Glutamatergic neuron (in vitro differentiated cells): Measurements from ENCODE around the gene LSG1. TPM values are rescaled to one million over a fixed set of nuclear protein-coding genes. Genes with fewer than 3 reads are reported as not detected.
"Not testable (repeated sequence)": the region's sequence is repeated elsewhere in the genome, so short reads cannot be mapped to it uniquely, and the experiment has no call there.

Source experiments
- DNase-seq: peaks from one replicate; pipeline ENCODE4 v3.0.0; 2022
- H3K27ac Mint-ChIP-seq: one replicate; pipeline ENCODE4 v1.8.0; 2020; ENCODE audit warnings: mild to moderate bottlenecking, mixed read lengths, inconsistent platforms; ENCODE audit not compliant: unreplicated experiment
- H3K27me3 Mint-ChIP-seq: one replicate; pipeline ENCODE4 v1.8.0; 2020; ENCODE audit warnings: mild to moderate bottlenecking, moderate library complexity, mixed read lengths, inconsistent platforms; ENCODE audit not compliant: unreplicated experiment
- H3K36me3 Mint-ChIP-seq: one replicate; pipeline ENCODE4 v1.8.0; 2020; ENCODE audit warnings: mild to moderate bottlenecking, mixed read lengths, inconsistent platforms; ENCODE audit not compliant: unreplicated experiment
- H3K4me1 Mint-ChIP-seq: one replicate; pipeline ENCODE4 v1.8.0; 2020; ENCODE audit warnings: mild to moderate bottlenecking, low read depth, mixed read lengths, inconsistent platforms; ENCODE audit not compliant: unreplicated experiment
- H3K4me3 Mint-ChIP-seq: one replicate; pipeline ENCODE4 v1.8.0; 2020; ENCODE audit warnings: mild to moderate bottlenecking, mixed read lengths, inconsistent platforms; ENCODE audit not compliant: unreplicated experiment
- H3K9me3 Mint-ChIP-seq: one replicate; pipeline ENCODE4 v1.8.0; 2020; ENCODE audit warnings: mild to moderate bottlenecking, moderate library complexity, mixed read lengths, inconsistent platforms; ENCODE audit not compliant: unreplicated experiment
- total RNA-seq: library from RNA; stranded (reverse); fragmentation: NEBNext Ultra II Directional; extraction: Animal tissue kit (Norgen Biotek cat#: 25700); gene quantifications from one replicate; pipeline ENCODE4 v1.2.1, GENCODE V29; 2021; ENCODE audit not compliant: unreplicated experiment
- TF ChIP-seq, protein P1 (sequence below): fragments of 200-600 bp; sonication (generic); IDR thresholded peaks from one replicate; pipeline ENCODE4 v1.5.0; 2021; ENCODE audit not compliant: partially characterized antibody, unreplicated experiment

The LSG1 gene
- total RNA-seq, 1 donor from 2014 or later = 26.5 TPM

DNA sequence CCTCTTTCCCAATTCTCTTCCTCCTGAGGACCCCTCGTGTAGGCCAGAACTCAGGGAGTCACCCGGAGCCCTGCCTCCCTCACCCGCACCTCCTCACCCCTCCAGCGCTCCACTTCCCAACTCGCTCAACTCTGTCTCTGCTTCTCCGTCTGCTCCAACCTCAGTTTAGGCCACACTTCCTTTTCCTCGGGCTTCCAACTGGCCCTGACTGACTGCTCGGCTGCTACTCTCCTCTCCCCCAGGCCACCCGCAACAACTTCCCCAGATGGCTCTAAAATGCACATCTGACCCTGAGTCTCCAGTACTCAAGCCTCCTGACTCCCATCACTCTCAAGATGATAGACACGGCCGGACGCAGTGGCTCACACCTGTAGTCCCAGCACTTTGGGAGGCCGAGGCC lies 62.4 kb downstream of the LSG1 start:
- Mint-ChIP-seq H3K4me3 (peak overlapping the region; percentile 75), H3K36me3 (peaks cover 9% of the 10 kb centered on the region), H3K27me3 (peaks cover under 1% of the 10 kb centered on the region), H3K9me3 (peaks cover 12% of the 10 kb centered on the region), H3K4me1 (peaks cover 18% of the 10 kb centered on the region), H3K27ac (peak overlapping the region; percentile 88)
- DNase-seq = no peak
- TF ChIP-seq, protein P1, sequence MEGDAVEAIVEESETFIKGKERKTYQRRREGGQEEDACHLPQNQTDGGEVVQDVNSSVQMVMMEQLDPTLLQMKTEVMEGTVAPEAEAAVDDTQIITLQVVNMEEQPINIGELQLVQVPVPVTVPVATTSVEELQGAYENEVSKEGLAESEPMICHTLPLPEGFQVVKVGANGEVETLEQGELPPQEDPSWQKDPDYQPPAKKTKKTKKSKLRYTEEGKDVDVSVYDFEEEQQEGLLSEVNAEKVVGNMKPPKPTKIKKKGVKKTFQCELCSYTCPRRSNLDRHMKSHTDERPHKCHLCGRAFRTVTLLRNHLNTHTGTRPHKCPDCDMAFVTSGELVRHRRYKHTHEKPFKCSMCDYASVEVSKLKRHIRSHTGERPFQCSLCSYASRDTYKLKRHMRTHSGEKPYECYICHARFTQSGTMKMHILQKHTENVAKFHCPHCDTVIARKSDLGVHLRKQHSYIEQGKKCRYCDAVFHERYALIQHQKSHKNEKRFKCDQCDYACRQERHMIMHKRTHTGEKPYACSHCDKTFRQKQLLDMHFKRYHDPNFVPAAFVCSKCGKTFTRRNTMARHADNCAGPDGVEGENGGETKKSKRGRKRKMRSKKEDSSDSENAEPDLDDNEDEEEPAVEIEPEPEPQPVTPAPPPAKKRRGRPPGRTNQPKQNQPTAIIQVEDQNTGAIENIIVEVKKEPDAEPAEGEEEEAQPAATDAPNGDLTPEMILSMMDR = no peak

DNA sequence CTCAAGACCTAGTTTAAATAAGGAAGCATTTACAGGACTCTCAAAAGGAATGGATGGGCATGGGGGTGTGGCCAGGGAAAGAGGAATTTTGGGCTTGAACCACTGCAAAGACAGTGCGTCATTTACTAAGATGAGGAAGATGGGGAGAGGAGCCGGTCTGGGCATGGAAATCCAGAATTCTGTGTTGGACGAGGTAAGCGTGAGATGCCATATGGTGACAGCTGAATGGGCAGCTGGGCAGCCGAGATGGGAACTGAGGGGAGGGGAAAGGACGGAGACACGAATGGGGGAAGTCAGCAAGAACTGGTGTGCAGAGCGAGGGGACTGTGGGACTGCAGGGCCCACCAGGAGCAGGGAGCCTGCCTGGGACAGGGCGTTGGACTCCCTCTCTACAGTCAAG lies 63.0 kb downstream of the LSG1 start:
- Mint-ChIP-seq H3K27ac (peak overlapping the region; percentile 59), H3K4me3 (peak overlapping the region; percentile 67), H3K36me3 (peaks cover 12% of the 10 kb centered on the region), H3K9me3 (peaks cover 12% of the 10 kb centered on the region), H3K4me1 (peaks cover 18% of the 10 kb centered on the region), H3K27me3 (peaks cover 2% of the 10 kb centered on the region)
- DNase-seq = no peak
- TF ChIP-seq, protein P1 = no peak

DNA sequence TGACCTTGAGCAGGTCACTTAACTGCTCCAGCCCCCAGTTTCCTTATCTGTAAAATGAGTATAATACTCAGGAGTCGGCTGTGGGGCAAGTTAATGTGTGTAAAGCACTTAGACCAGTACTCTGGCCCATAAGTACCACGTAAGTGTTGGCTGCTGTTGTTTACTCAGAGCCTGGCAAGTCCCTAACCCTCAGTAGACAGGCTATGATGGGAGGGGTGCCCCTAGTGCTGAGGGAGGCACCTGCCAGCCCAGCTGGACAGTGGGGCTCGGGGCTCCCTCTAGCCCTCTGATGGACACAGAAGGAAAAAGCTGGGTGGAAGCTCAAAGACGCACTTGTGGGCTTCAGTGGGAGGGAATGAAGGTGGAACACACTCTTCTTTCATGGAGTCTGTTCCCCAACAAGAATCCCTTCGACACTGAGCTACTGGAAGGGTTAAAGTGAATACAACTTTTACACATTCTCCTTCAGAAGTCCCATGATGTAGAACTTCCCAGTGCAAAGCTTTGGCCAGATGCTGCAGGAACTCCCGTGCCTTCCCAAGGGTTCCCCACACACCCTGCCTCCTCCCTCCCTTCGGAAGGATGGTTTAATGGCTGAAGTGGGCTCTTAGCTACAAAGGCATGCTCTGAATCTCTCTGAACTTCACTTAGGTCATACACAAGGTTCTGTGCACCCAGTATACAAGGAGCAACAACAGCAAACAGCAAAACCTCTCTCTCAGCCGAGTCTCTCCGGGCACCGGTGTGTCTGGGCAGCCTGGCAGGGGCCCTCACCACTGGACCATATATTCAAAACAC lies 64.2 kb downstream of the LSG1 start:
- Mint-ChIP-seq H3K4me3 (no peak overlapping the region), H3K27ac (no peak overlapping the region), H3K27me3 (peaks cover 2% of the 10 kb centered on the region), H3K4me1 (peaks cover 18% of the 10 kb centered on the region), H3K9me3 (peaks cover 12% of the 10 kb centered on the region), H3K36me3 (peaks cover 12% of the 10 kb centered on the region)
- DNase-seq = no peak
- TF ChIP-seq, protein P1 = no peak

DNA sequence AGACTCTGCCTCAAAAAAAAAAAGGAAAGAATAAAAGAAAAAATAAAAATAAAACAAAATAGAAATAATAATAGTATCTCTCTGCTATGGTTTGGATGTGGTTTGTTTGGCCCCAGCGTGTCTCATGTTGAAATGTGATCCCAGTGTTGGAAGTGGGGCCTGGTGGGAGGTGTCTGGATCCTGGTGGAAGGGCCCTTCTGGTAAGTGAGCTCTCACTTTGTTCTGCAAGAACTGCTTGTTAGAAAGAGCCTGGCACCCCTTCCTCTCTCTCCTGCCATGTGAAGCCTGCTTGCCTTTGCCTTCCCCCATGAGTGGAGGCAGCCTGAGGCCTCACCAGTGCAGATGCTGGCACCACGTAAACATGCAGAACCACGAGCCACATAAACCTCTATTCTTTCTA lies 65.0 kb downstream of the LSG1 start:
- TF ChIP-seq, protein P1 = no peak
- Mint-ChIP-seq H3K4me3 (no peak overlapping the region), H3K4me1 (peaks cover 18% of the 10 kb centered on the region), H3K27ac (no peak overlapping the region), H3K9me3 (peaks cover 9% of the 10 kb centered on the region), H3K27me3 (peaks cover 2% of the 10 kb centered on the region), H3K36me3 (peaks cover 12% of the 10 kb centered on the region)
- no peak for DNase-seq

DNA sequence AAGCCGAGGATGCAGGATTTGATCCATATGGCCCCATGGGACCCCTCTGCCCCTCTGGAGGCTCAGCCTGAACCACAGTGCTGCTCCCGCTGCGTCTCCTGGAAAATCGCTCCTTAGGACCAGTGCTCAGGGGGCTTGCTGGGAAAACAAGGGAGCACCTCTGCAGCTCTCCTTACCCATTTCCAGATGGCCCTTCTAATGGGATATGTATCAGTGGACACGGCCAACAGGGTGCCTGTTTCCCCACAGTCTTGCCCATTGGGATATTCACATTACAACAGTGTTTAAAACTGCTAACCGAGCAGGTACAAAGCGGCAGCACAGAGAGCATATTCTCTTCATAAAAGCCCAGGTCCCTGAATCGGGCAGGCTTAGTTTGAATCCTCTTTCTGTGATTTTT lies 65.8 kb downstream of the LSG1 start:
- TF ChIP-seq, protein P1 = no peak
- H3K27ac Mint-ChIP-seq = no peak overlapping the region
- peaks cover 12% of the 10 kb centered on the region for H3K36me3 Mint-ChIP-seq
- H3K9me3 Mint-ChIP-seq = peaks cover 9% of the 10 kb centered on the region
- peaks cover 2% of the 10 kb centered on the region for H3K27me3 Mint-ChIP-seq
- no peak overlapping the region for H3K4me3 Mint-ChIP-seq
- H3K4me1 Mint-ChIP-seq = peaks cover 18% of the 10 kb centered on the region
- DNase-seq = no peak

DNA sequence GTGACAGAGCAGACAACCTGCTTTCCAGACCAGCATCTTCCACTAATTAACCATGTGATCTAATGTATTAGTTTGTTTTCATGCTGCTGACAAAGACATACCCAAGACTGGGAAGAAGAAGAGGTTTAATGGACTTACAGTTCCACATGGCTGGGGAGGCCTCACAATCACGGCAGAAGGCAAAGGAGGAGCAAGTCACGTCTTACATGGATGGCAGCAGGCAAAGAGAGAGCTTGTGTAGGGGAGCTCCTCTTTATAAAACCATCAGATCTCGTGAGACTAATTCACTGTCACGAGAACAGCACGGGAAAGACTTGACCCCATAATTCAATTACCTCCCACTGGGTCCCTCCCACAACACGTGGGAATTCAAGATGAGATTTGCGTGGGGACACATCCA lies 66.7 kb downstream of the LSG1 start:
- H3K27ac Mint-ChIP-seq = peak overlapping the region; percentile 22
- H3K36me3 Mint-ChIP-seq = peaks cover 12% of the 10 kb centered on the region
- not testable (repeated sequence) for H3K9me3 Mint-ChIP-seq, H3K4me3 Mint-ChIP-seq, H3K27me3 Mint-ChIP-seq, DNase-seq
- peaks cover 18% of the 10 kb centered on the region for H3K4me1 Mint-ChIP-seq
